H1 (cell line): ENCODE data around the gene MYOCOS. TPM values are rescaled to one million over a fixed set of nuclear protein-coding genes. Genes with fewer than 3 reads are reported as not detected.

Source experiments
- CTCF ChIA-PET: fragments of 300-600 bp; sonication (Branson Sonifier 250); formaldehyde crosslinking; loops from one replicate; lab custom pipeline; 2021; ENCODE audit not compliant: partially characterized antibody; lab: Charles Lee
- POLR2A ChIA-PET: fragments of 300-600 bp; sonication (Branson Sonifier 250); formaldehyde crosslinking; loops from one replicate; lab custom pipeline; 2021; ENCODE audit warnings: inconsistent platforms; ENCODE audit not compliant: partially characterized antibody; lab: Charles Lee
- DNase-seq, 2 experiments: peaks; one replicate each; pipeline versions ENCODE4 v3.0.0 to v3.0.0-alpha.2; 2010 to 2022; ENCODE audit warnings: low spot score in 2 of 2, low read depth in 1 of 2, mixed read lengths in 1 of 2
- FAIRE-seq: peaks from 2 replicates; lab custom pipeline; 2011; peaks lifted over from hg19 to GRCh38; lab: Jason Lieb, UNC
- H2AFZ ChIP-seq: 2 replicates; pipeline ENCODE4 v1.8.1; 2012; ENCODE audit warnings: low read length, inconsistent platforms
- H2AK5ac ChIP-seq: 2 replicates; pipeline ENCODE4 v1.6.1; 2013; ENCODE audit warnings: low read depth, low read length
- H2BK120ac ChIP-seq: replicated peaks from 2 replicates; pipeline ENCODE3; 2013; ENCODE audit warnings: low read depth, low read length, inconsistent platforms
- H2BK12ac ChIP-seq: 2 replicates; pipeline ENCODE4 v1.6.1; 2013; ENCODE audit warnings: low read depth, low read length
- H2BK15ac ChIP-seq: 2 replicates; pipeline ENCODE4 v1.6.1; 2013; ENCODE audit warnings: low read length
- H2BK20ac ChIP-seq: 2 replicates; pipeline ENCODE4 v1.6.1; 2013; ENCODE audit warnings: low read length
- H2BK5ac ChIP-seq: 2 replicates; pipeline ENCODE4 v1.6.1; 2013; ENCODE audit warnings: low read depth, low read length
- H3K14ac ChIP-seq: 2 replicates; pipeline ENCODE4 v1.6.1; 2013; ENCODE audit warnings: inconsistent platforms; ENCODE audit not compliant: insufficient read length
- H3K18ac ChIP-seq: 2 replicates; pipeline ENCODE4 v1.6.1; 2013; ENCODE audit warnings: low read length; ENCODE audit errors: extremely low read depth
- H3K23ac ChIP-seq: 2 replicates; pipeline ENCODE4 v1.6.1; 2013; ENCODE audit warnings: inconsistent platforms; ENCODE audit not compliant: insufficient read length
- H3K23me2 ChIP-seq: 2 replicates; pipeline ENCODE4 v1.6.1; 2013; ENCODE audit warnings: low read depth, low read length
- H3K27ac ChIP-seq: 2 replicates; pipeline ENCODE4 v1.6.1; 2011; ENCODE audit warnings: low read depth, low read length, inconsistent platforms
- H3K27me3 ChIP-seq, 4 experiments: replicated peaks in 1 of 4; 1 replicate in 1 of 4; 2 replicates in 3 of 4; pipeline versions ENCODE4 v1.6.1 to v1.8.1; 2011 to 2013; ENCODE audit warnings: low read length in 3 of 4, mild to moderate bottlenecking in 3 of 4, inconsistent platforms in 2 of 4, mixed read lengths in 2 of 4, moderate library complexity in 1 of 4; ENCODE audit not compliant: control insufficient read depth in 3 of 4, insufficient read depth in 3 of 4; ENCODE audit errors: extremely low read depth in 1 of 4
- H3K36me3 ChIP-seq, 4 experiments: 2 replicates each; pipeline versions ENCODE4 v1.6.1 to v1.8.1; 2011 to 2013; ENCODE audit warnings: mild to moderate bottlenecking in 4 of 4, low read length in 3 of 4, moderate library complexity in 2 of 4, control low read depth in 1 of 4, inconsistent platforms in 1 of 4; ENCODE audit not compliant: insufficient read depth in 4 of 4, control insufficient read depth in 2 of 4
- H3K4ac ChIP-seq: replicated peaks from 2 replicates; pipeline ENCODE3; 2013; ENCODE audit warnings: low read length, low read depth, mixed read lengths, inconsistent platforms; ENCODE audit not compliant: insufficient read length
- H3K4me1 ChIP-seq, 4 experiments: replicated peaks in 1 of 4; 1 replicate in 1 of 4; 2 replicates in 3 of 4; pipeline versions ENCODE4 v1.6.1 to v1.8.1; 2011 to 2013; ENCODE audit warnings: low read length in 3 of 4, inconsistent platforms in 2 of 4, mixed read lengths in 1 of 4; ENCODE audit not compliant: insufficient read depth in 4 of 4, control insufficient read depth in 3 of 4
- H3K4me2 ChIP-seq, 2 experiments: 2 replicates each; pipeline versions ENCODE4 v1.6.1 to v1.8.1; 2011 to 2013; ENCODE audit warnings: low read depth in 2 of 2, low read length in 2 of 2, control low read depth in 1 of 2, inconsistent platforms in 1 of 2, mild to moderate bottlenecking in 1 of 2; ENCODE audit not compliant: insufficient read depth in 1 of 2
- H3K4me3 ChIP-seq, 4 experiments: fragments of 200-600, 300-600 bp in 1 of 4; sonication (generic), shearing (Covaris generic), sonication (Bioruptor Twin) in 1 of 4; 2 replicates each; pipeline versions ENCODE4 v1.5.1 to v1.8.1; 2011 to 2016; ENCODE audit warnings: low read length in 4 of 4, low read depth in 3 of 4, control low read depth in 2 of 4, inconsistent platforms in 2 of 4, mild to moderate bottlenecking in 2 of 4, mixed read lengths in 1 of 4, moderate library complexity in 1 of 4; ENCODE audit not compliant: insufficient read depth in 2 of 4; ENCODE audit errors: extremely low read depth in 1 of 4
- H3K56ac ChIP-seq: replicated peaks from 2 replicates; pipeline ENCODE3; 2013; ENCODE audit warnings: low read depth, mild to moderate bottlenecking, mixed read lengths, low read length, inconsistent platforms; ENCODE audit not compliant: insufficient read length
- H3K79me1 ChIP-seq: 2 replicates; pipeline ENCODE4 v1.6.1; 2013; ENCODE audit warnings: low read depth, low read length, control low read depth
- H3K79me2 ChIP-seq, 2 experiments: 2 replicates each; pipeline versions ENCODE4 v1.6.1 to v1.8.1; 2012 to 2013; ENCODE audit warnings: low read length in 2 of 2, mild to moderate bottlenecking in 2 of 2, inconsistent platforms in 1 of 2; ENCODE audit not compliant: insufficient read depth in 2 of 2, control insufficient read depth in 1 of 2
- H3K9ac ChIP-seq, 4 experiments: replicated peaks in 1 of 4; 1 replicate in 1 of 4; 2 replicates in 3 of 4; pipeline versions ENCODE4 v1.6.1 to v1.8.1; 2011 to 2013; ENCODE audit warnings: low read depth in 3 of 4, low read length in 3 of 4, control low read depth in 2 of 4, mild to moderate bottlenecking in 2 of 4, moderate library complexity in 2 of 4, inconsistent platforms in 1 of 4; ENCODE audit errors: extremely low read depth in 1 of 4
- H3K9me3 ChIP-seq, 2 experiments: 2 replicates each; pipeline versions ENCODE4 v1.6.1 to v1.8.1; 2012 to 2013; ENCODE audit warnings: mild to moderate bottlenecking in 2 of 2, moderate library complexity in 2 of 2, control low read depth in 1 of 2, inconsistent platforms in 1 of 2, low read depth in 1 of 2, low read length in 1 of 2, mixed read lengths in 1 of 2; ENCODE audit not compliant: insufficient read depth in 2 of 2
- H4K20me1 ChIP-seq, 2 experiments: replicated peaks in 1 of 2; 2 replicates each; pipeline versions ENCODE3 to v1.8.1; 2011 to 2013; ENCODE audit warnings: inconsistent platforms in 2 of 2, low read length in 2 of 2, mild to moderate bottlenecking in 1 of 2; ENCODE audit not compliant: insufficient read depth in 2 of 2, control insufficient read depth in 1 of 2
- H4K5ac ChIP-seq: 2 replicates; pipeline ENCODE4 v1.6.1; 2013; ENCODE audit warnings: low read length, low read depth, mixed read lengths, inconsistent platforms; ENCODE audit not compliant: insufficient read length
- H4K8ac ChIP-seq: 2 replicates; pipeline ENCODE4 v1.8.0; 2013; ENCODE audit warnings: mild to moderate bottlenecking, moderate library complexity, low read length, inconsistent platforms; ENCODE audit not compliant: insufficient read depth; ENCODE audit errors: extremely low read depth
- H4K91ac ChIP-seq: replicated peaks from 2 replicates; pipeline ENCODE3; 2013; ENCODE audit warnings: low read length, mixed read lengths, inconsistent platforms; ENCODE audit not compliant: insufficient read length
- EZH2 ChIP-seq: fragments of 200-600 bp; sonication (generic); IDR thresholded peaks from 2 replicates; pipeline ENCODE4 v1.7.1; 2012; ENCODE audit warnings: low read depth, mild to moderate bottlenecking, moderate library complexity, low read length, inconsistent platforms; ENCODE audit not compliant: severe bottlenecking
- GABPA ChIP-seq: IDR thresholded peaks from 2 replicates; pipeline ENCODE4 v1.6.1; 2011; ENCODE audit warnings: mild to moderate bottlenecking, low read length, moderate library complexity, borderline replicate concordance; ENCODE audit not compliant: insufficient read depth
- HDAC2 ChIP-seq, 2 experiments: fragments of 300-600 bp in 1 of 2; sonication (generic) in 1 of 2; IDR thresholded peaks; 2 replicates each; pipeline ENCODE4 v1.6.1; 2011 to 2012; ENCODE audit warnings: low read depth in 2 of 2, low read length in 2 of 2, mild to moderate bottlenecking in 2 of 2, moderate library complexity in 2 of 2, borderline replicate concordance in 1 of 2, inconsistent platforms in 1 of 2
- JUN ChIP-seq: IDR thresholded peaks from 2 replicates; pipeline ENCODE4 v1.6.1; 2011; ENCODE audit warnings: low read depth, mild to moderate bottlenecking, improper control_type of control experiment, low read length
- JUND ChIP-seq: IDR thresholded peaks from 2 replicates; pipeline ENCODE4 v1.6.1; 2011; ENCODE audit warnings: mild to moderate bottlenecking, improper control_type of control experiment, low read length
- KDM1A ChIP-seq: fragments of 200-600, 300-600 bp; sonication (generic); IDR thresholded peaks from 2 replicates; pipeline ENCODE4 v1.7.1; 2016; ENCODE audit warnings: mild to moderate bottlenecking, low read length, borderline replicate concordance
- POLR2A ChIP-seq, 2 experiments: IDR thresholded peaks; 1 replicate in 1 of 2; 2 replicates in 1 of 2; pipeline ENCODE4 v1.6.1; 2011; ENCODE audit warnings: low read depth in 2 of 2, low read length in 2 of 2, mild to moderate bottlenecking in 2 of 2; ENCODE audit errors: control extremely low read depth in 1 of 2
- RBBP5 ChIP-seq: IDR thresholded peaks from 2 replicates; pipeline ENCODE4 v1.7.1; 2012; ENCODE audit warnings: low read depth, mild to moderate bottlenecking, inconsistent platforms, low read length, moderate library complexity, borderline replicate concordance
- RFX5 ChIP-seq: IDR thresholded peaks from 2 replicates; pipeline ENCODE4 v1.6.1; 2011; ENCODE audit warnings: low read depth, low read length, improper control_type of control experiment, borderline replicate concordance
- RNF2 ChIP-seq: fragments of 200-900, 300-1000 bp; sonication (generic); IDR thresholded peaks from 2 replicates; pipeline ENCODE4 v1.7.1; 2016; ENCODE audit warnings: borderline replicate concordance, low read depth, mild to moderate bottlenecking, antibody characterized with exemption, low read length; ENCODE audit not compliant: poor library complexity, severe bottlenecking; ENCODE audit errors: missing control alignments
- SP4 ChIP-seq: IDR thresholded peaks from 2 replicates; pipeline ENCODE4 v1.6.1; 2012; ENCODE audit warnings: low read length, inconsistent platforms
- TAF1 ChIP-seq: IDR thresholded peaks from 2 replicates; pipeline ENCODE4 v1.6.1; 2011; ENCODE audit warnings: mild to moderate bottlenecking, low read depth, low read length
- YY1 ChIP-seq: IDR thresholded peaks from 2 replicates; pipeline ENCODE4 v1.6.1; 2011; ENCODE audit warnings: low read depth, mild to moderate bottlenecking, low read length
- ZNF274 ChIP-seq: IDR thresholded peaks from 2 replicates; pipeline ENCODE4 v1.7.0; 2012; ENCODE audit warnings: low read length, borderline replicate concordance; ENCODE audit errors: extremely low read depth
- WGBS, 2 experiments: shearing (Covaris generic) in 1 of 2; methylation state at CpG; one replicate each; pipeline versions ENCODE4 v1.1.6 to v1.1.7; 2013 to 2015; ENCODE audit warnings: low lambda C conversion rate in 2 of 2, mixed read lengths in 2 of 2, inconsistent platforms in 1 of 2, low coverage in 1 of 2, missing lambda C conversion rate in 1 of 2; ENCODE audit not compliant: insufficient replicate concordance in 2 of 2, insufficient coverage in 1 of 2, insufficient read length in 1 of 2; ENCODE audit errors: extremely low coverage in 1 of 2, missing lambda C conversion rate in 1 of 2; 5-methylcytosine and 5-hydroxymethylcytosine counted together
- polyA plus RNA-seq, 7 experiments: library from polyadenylated mRNA; depleted of rRNA in 3 of 7; stranded (reverse) in 5 of 7; unstranded in 2 of 7; fragments of >200 nt in 5 of 7; fragments of 200-250 nt in 2 of 7; gene quantifications; 1 replicate in 5 of 7; 2 replicates in 1 of 7; 4 replicates in 1 of 7; pipeline versions ENCODE4 v1.2.1 to v1.2.3, GENCODE V29; 2011 to 2013; ENCODE audit warnings: missing spikeins in 2 of 7, mixed read lengths in 2 of 7
- total RNA-seq: library from RNA; stranded (reverse); fragmentation: NEBNext Ultra II Directional; extraction: Animal tissue kit (Norgen Biotek cat#: 25700); gene quantifications from 2 replicates; pipeline ENCODE4 v1.2.1, GENCODE V29; 2021

MYOCOS gene
- total and polyA plus RNA-seq, 2 of the 8 experiments (the other 6 are each of a cell fraction or from before 2014, with no cell fraction given) = not detected

DNA sequence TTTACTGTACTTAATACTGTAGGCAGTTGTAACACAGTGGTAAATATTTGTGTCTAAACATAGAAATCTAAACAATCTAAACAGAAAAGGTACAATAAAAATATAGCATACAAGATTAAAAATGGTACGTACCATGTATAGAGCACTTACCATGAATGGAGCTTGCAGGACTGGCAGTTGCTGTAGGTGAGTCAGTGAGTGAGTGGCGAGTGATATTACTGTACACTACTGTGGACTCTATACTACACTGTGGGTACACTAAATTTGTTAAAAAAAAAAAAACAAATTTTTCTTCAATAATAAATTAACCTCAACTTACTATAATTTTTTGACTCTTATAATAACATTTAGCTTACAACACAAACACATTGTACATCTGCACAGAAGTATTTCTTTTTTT, 39.5 kb upstream of the MYOCOS start:
- Histone ChIP-seq H3K79me2 (no peaks in the 10 kb centered on the region), H3K14ac (no peak overlapping the region), H2BK15ac (no peak overlapping the region), H3K27me3 (no peaks in the 10 kb centered on the region), H3K27ac (no peak overlapping the region), H2AK5ac (no peak overlapping the region), H3K4me2 (no peak overlapping the region), H3K23me2 (no peaks in the 10 kb centered on the region), H4K5ac (no peak overlapping the region), H3K4me3 (no peak overlapping the region), H4K91ac (no peak overlapping the region), H2BK5ac (no peak overlapping the region), H3K4ac (no peak overlapping the region), H3K36me3 (peaks cover 40 to 92% (median 69%) of the 10 kb centered on the region in 4 experiments), H4K8ac (no peak overlapping the region), H2AFZ (no peak overlapping the region), H3K18ac (no peak overlapping the region), H2BK12ac (no peak overlapping the region), H3K23ac (no peak overlapping the region), H3K9ac (no peak overlapping the region), H3K4me1 (no peaks in the 10 kb centered on the region), H4K20me1 (peaks cover 2% of the 10 kb centered on the region in 2 experiments), H2BK20ac (no peak overlapping the region), H2BK120ac (no peak overlapping the region), H3K56ac (no peak overlapping the region), H3K9me3 (no peaks in the 10 kb centered on the region), H3K79me1 (no peaks in the 10 kb centered on the region)
- FAIRE-seq (no peak), DNase-seq (no peak)
- TF ChIP-seq HDAC2 (IDR thresholded peaks at IDR 0.05; ENCODE audit: borderline replicate concordance in 1 of 2, low read depth in 2 of 2, low read length in 2 of 2) (no peak), SP4 (no peak), RFX5 (no peak), RNF2 (no peak), TAF1 (no peak), YY1 (no peak), POLR2A (IDR thresholded peaks at IDR 0.05; ENCODE audit: control extremely low read depth in 1 of 2, low read depth in 2 of 2, low read length in 2 of 2) (no peak), ZNF274 (no peak), GABPA (no peak), KDM1A (no peak), RBBP5 (no peak), EZH2 (no peak), JUN (no peak), JUND (no peak)
- ChIA-PET POLR2A (no interaction called here), CTCF (no interaction called here)
- WGBS, 2 experiments = 91% methylated on average over 2 of the region's 2 CpGs; no CpG with 5 or more reads in 1 of the 2 experiments
